Stimulated activated CD4-positive, alpha-beta T cell treated with anti-CD3 and anti-CD28 coated beads, Interleukin-12 subunit alpha, Interleukin-12 subunit beta, amount 100 ng/mL, for 48 hours (primary cell): ENCODE measurements around the gene CHIC1.
"Not testable (repeated sequence)": the region's sequence is repeated elsewhere in the genome, so short reads cannot be mapped to it uniquely, and the experiment has no call there.

Experiments used
- DNase-seq, 3 donors: peaks; one replicate each; pipeline ENCODE4 v3.0.0-alpha.2; 2020; ENCODE audit warnings: low read depth in 2 of 3, low spot score in 1 of 3

The CHIC1 gene

GRCh38 chrX:73562984-73563737 is at the start of gene CHIC1:
Gene CHIC1 (plus strand): TSS chrX:73563197. CDS start chrX:73563285, 88 bp downstream.
- peak; percentile 37 to 56 (median 44) for DNase-seq

- DNase-seq = not testable (repeated sequence)
Observed at GRCh38 chrX:73522823-73523222, 40.2 kb upstream of the CHIC1 start.

- DNase-seq = no peak
Observed at GRCh38 chrX:73524906-73525305, 38.1 kb upstream of the CHIC1 start.

- DNase-seq = no peak
Observed at GRCh38 chrX:73525928-73526690, 36.9 kb upstream of the CHIC1 start.

GRCh38 chrX:73531655-73532054 is 31.3 kb upstream of the CHIC1 start:
- DNase-seq = not testable (repeated sequence)

GRCh38 chrX:73556159-73556558 is 6.8 kb upstream of the CHIC1 start:
- DNase-seq = no peak

GRCh38 chrX:73561801-73562200 is 1.2 kb upstream of the CHIC1 start:
- DNase-seq = no peak

- no peak for DNase-seq
Observed at GRCh38 chrX:73562458-73562857, 539 bp upstream of the CHIC1 start.

GRCh38 chrX:73563738-73564068 is 706 bp downstream of the CHIC1 start:
- no peak for DNase-seq

GRCh38 chrX:73577361-73577760 is 14.4 kb downstream of the CHIC1 start:
- no peak for DNase-seq

GRCh38 chrX:73581002-73581628 is 18.1 kb downstream of the CHIC1 start:
- no peak for DNase-seq

- not testable (repeated sequence) for DNase-seq
Observed at GRCh38 chrX:73597758-73598157, 34.8 kb downstream of the CHIC1 start.

GRCh38 chrX:73615022-73615421 is 52.0 kb downstream of the CHIC1 start:
- DNase-seq = no peak

- not testable (repeated sequence) for DNase-seq
Observed at GRCh38 chrX:73641669-73642068, 78.7 kb downstream of the CHIC1 start.

GRCh38 chrX:73647212-73647611 is 84.2 kb downstream of the CHIC1 start:
- no peak for DNase-seq

- DNase-seq = no peak
Observed at GRCh38 chrX:73647632-73648322, 84.8 kb downstream of the CHIC1 start.

GRCh38 chrX:73661322-73661721 is 98.3 kb downstream of the CHIC1 start:
- DNase-seq = not testable (repeated sequence)

- no peak for DNase-seq
Observed at GRCh38 chrX:73668779-73669178, 105.8 kb downstream of the CHIC1 start.

- no peak for DNase-seq
Observed at GRCh38 chrX:73681408-73681807, 118.4 kb downstream of the CHIC1 start.

- DNase-seq = no peak
Observed at GRCh38 chrX:73683236-73683859, 120.4 kb downstream of the CHIC1 start.

- not testable (repeated sequence) for DNase-seq
Observed at GRCh38 chrX:73707014-73707413, 144.0 kb downstream of the CHIC1 start.
